GM10248 (cell line): ENCODE data around the gene CSNK1G1.

Experiments
- CTCF ChIA-PET: fragments of 300-600 bp; sonication (Branson Sonifier 250); formaldehyde crosslinking; extraction: SDS; loops from one replicate; lab custom pipeline; 2021; ENCODE audit warnings: antibody characterized with exemption; lab: Yijun Ruan, JAX
- POLR2A ChIA-PET: fragments of 350-650 bp; sonication (Branson Sonifier 250); formaldehyde crosslinking; extraction: SDS; loops from one replicate; lab custom pipeline; 2020; ENCODE audit warnings: antibody characterized with exemption; lab: Yijun Ruan, JAX
- DNase-seq: peaks from one replicate; pipeline ENCODE4 v3.0.0; 2012; ENCODE audit errors: extremely low spot score
- CTCF ChIP-seq: IDR thresholded peaks from 2 replicates; pipeline ENCODE4 v1.5.1; 2012; ENCODE audit warnings: mild to moderate bottlenecking, low read depth; ENCODE audit errors: extremely low read depth, missing control alignments, control extremely low read depth

Gene CSNK1G1

GRCh38 chr15:64237677-64238076, 118.3 kb downstream of the CSNK1G1 start:
- TF ChIP-seq CTCF: no peak
- DNase-seq: no peak
- CTCF ChIA-PET: interaction anchor here (0.5 to 1.4 kb wide), 2 partner anchors 15 to 84 kb away, joined by 3 read pairs; no protein-coding TSS in a partner anchor
- POLR2A ChIA-PET: no interaction called here

- POLR2A ChIA-PET: no interaction called here
- no peak for DNase-seq
- CTCF ChIA-PET: no interaction called here
- no peak for TF ChIP-seq CTCF
These were observed 119.6 kb downstream of the CSNK1G1 start for GRCh38 chr15:64236156-64236894.

- no peak for TF ChIP-seq CTCF
- ChIA-PET CTCF (interaction anchor here (1.7 kb wide), 1 partner anchor 24 kb away, joined by 4 read pairs; no protein-coding TSS in a partner anchor), POLR2A (no interaction called here)
- no peak for DNase-seq
These were observed 120.4 kb downstream of the CSNK1G1 start for GRCh38 chr15:64235552-64235951.

DNA sequence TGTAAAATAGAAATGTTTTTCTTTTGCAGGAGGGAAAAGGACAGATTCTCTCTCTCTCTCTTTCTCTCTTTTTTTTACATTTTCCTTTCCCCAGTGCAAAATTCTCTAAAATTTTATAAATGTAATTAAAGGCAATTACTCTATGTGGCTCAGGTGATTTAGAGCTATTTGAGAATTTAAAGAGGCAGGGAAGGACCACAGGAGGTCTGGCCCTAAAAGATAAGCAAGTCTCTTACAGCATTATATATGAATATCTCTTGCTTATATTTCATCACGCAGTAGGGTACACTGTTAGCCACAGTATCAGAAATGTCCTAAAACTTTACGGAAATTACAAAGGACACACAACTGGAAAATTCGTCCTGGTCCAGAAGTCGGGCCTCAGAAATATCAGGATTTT, 122.7 kb downstream of the CSNK1G1 start:
- no peak for TF ChIP-seq CTCF
- DNase-seq: no peak
- ChIA-PET CTCF (interaction anchor here (0.7 to 2.8 kb wide), 5 partner anchors 10 to 18 kb away, joined by 3 to 12 read pairs (median 3); no protein-coding TSS in a partner anchor), POLR2A (no interaction called here)

DNA sequence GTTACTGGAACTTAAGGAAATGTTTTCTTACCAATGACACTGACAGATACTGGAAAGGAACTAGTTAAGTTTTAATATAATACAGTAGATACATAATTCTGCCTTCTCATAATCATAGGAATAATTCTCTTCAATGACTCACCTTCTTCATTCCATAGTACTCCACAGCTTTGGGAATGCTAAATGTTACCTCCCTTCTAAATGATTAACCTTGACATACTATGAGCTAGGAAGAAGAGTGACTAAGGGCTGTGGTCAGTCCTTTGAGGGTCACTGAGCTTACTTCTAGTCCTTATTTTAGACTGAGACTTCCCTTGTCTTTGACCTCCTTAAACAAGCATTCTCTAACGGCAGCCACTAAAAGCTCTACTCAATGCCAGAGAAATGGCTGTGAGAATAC, 123.6 kb downstream of the CSNK1G1 start:
- no peak for TF ChIP-seq CTCF
- no peak for DNase-seq
- ChIA-PET POLR2A (no interaction called here), CTCF (interaction anchor here (0.8 to 2.8 kb wide), 5 partner anchors 9 to 56 kb away, joined by 3 to 12 read pairs (median 5); no protein-coding TSS in a partner anchor)

- no peak for DNase-seq
- no peak for TF ChIP-seq CTCF
- CTCF ChIA-PET: interaction anchor here (1.6 kb wide), 1 partner anchor 53 kb away, joined by 4 read pairs; no protein-coding TSS in a partner anchor
- POLR2A ChIA-PET: interaction anchor here (0.6 kb wide), 1 partner anchor 117 kb away, joined by 3 read pairs; no protein-coding TSS in a partner anchor
These were observed 126.7 kb downstream of the CSNK1G1 start for GRCh38 chr15:64229129-64229724.
